ENCODE results near the gene MAGOH. TPM values are rescaled to one million over a fixed set of nuclear protein-coding genes. Genes with fewer than 3 reads are reported as not detected.
"Not testable (repeated sequence)": the region's sequence is repeated elsewhere in the genome, so short reads cannot be mapped to it uniquely, and the experiment has no call there.

Gene MAGOH
- total RNA-seq, 1 donor from 2014 or later = 27.2 TPM

- Mint-ChIP-seq H3K9me3 (ENCODE audit: low read depth) (no peaks in the 10 kb centered on the region), H3K27ac (ENCODE audit: unreplicated experiment) (no peak overlapping the region), H3K4me3 (ENCODE audit: unreplicated experiment) (no peak overlapping the region), H3K4me1 (ENCODE audit: low read depth) (no peaks in the 10 kb centered on the region), H3K27me3 (ENCODE audit: low read depth) (no peaks in the 10 kb centered on the region), H3K36me3 (ENCODE audit: low read depth) (no peaks in the 10 kb centered on the region)
- TF ChIP-seq CTCF (IDR thresholded peaks at IDR 0.05) = no peak
- no peak for DNase-seq (ENCODE audit: low spot score)
Measured at GRCh38 chr1:53186533-53186932, 51.8 kb downstream of the MAGOH start.

- not testable (repeated sequence) for H3K4me1 Mint-ChIP-seq (ENCODE audit: low read depth); H3K27ac Mint-ChIP-seq (ENCODE audit: unreplicated experiment); H3K27me3 Mint-ChIP-seq (ENCODE audit: low read depth); H3K36me3 Mint-ChIP-seq (ENCODE audit: low read depth); DNase-seq (ENCODE audit: low spot score); H3K4me3 Mint-ChIP-seq (ENCODE audit: unreplicated experiment); H3K9me3 Mint-ChIP-seq (ENCODE audit: low read depth)
- peak; percentile 70 for TF ChIP-seq CTCF (IDR thresholded peaks at IDR 0.05)
Measured at GRCh38 chr1:53185955-53186297, 52.4 kb downstream of the MAGOH start.

- DNase-seq (ENCODE audit: low spot score) = no peak
- no peaks in the 10 kb centered on the region for H3K27me3 Mint-ChIP-seq (ENCODE audit: low read depth)
- no peak overlapping the region for H3K4me3 Mint-ChIP-seq (ENCODE audit: unreplicated experiment)
- H3K36me3 Mint-ChIP-seq (ENCODE audit: low read depth) = no peaks in the 10 kb centered on the region
- H3K27ac Mint-ChIP-seq (ENCODE audit: unreplicated experiment) = no peak overlapping the region
- TF ChIP-seq CTCF (IDR thresholded peaks at IDR 0.05) = no peak
- peaks cover 7% of the 10 kb centered on the region for H3K4me1 Mint-ChIP-seq (ENCODE audit: low read depth)
- H3K9me3 Mint-ChIP-seq (ENCODE audit: low read depth) = no peaks in the 10 kb centered on the region
Measured at GRCh38 chr1:53183095-53183990, 55.0 kb downstream of the MAGOH start.

- Mint-ChIP-seq H3K4me1 (ENCODE audit: low read depth) (peaks cover 7% of the 10 kb centered on the region), H3K27me3 (ENCODE audit: low read depth) (no peaks in the 10 kb centered on the region), H3K27ac (ENCODE audit: unreplicated experiment) (no peak overlapping the region), H3K4me3 (ENCODE audit: unreplicated experiment) (no peak overlapping the region), H3K9me3 (ENCODE audit: low read depth) (no peaks in the 10 kb centered on the region), H3K36me3 (ENCODE audit: low read depth) (no peaks in the 10 kb centered on the region)
- no peak for TF ChIP-seq CTCF (IDR thresholded peaks at IDR 0.05)
- DNase-seq (ENCODE audit: low spot score) = no peak
Measured at GRCh38 chr1:53182716-53183094, 55.6 kb downstream of the MAGOH start.

- Mint-ChIP-seq H3K36me3 (ENCODE audit: low read depth) (no peaks in the 10 kb centered on the region), H3K9me3 (ENCODE audit: low read depth) (no peaks in the 10 kb centered on the region), H3K27ac (ENCODE audit: unreplicated experiment) (no peak overlapping the region), H3K27me3 (ENCODE audit: low read depth) (no peaks in the 10 kb centered on the region), H3K4me3 (ENCODE audit: unreplicated experiment) (no peak overlapping the region), H3K4me1 (ENCODE audit: low read depth) (peaks cover 7% of the 10 kb centered on the region)
- TF ChIP-seq CTCF (IDR thresholded peaks at IDR 0.05) = peak; percentile 95
- no peak for DNase-seq (ENCODE audit: low spot score)
Measured at GRCh38 chr1:53182111-53182593, 56.2 kb downstream of the MAGOH start.
